HuH-7 (cell line): ENCODE measurements around the gene MLLT10.
A peak's percentile ranks its signal among the peaks of the same experiment; 100 is the strongest.

Experiments used
- DNase-seq: peaks from one replicate; pipeline ENCODE4 v3.0.0; 2011; ENCODE audit warnings: low spot score

Gene MLLT10

GRCh38 chr10:21517134-21518031 lies 16.6 kb upstream of the MLLT10 start:
- peak; percentile 67 for DNase-seq

DNA sequence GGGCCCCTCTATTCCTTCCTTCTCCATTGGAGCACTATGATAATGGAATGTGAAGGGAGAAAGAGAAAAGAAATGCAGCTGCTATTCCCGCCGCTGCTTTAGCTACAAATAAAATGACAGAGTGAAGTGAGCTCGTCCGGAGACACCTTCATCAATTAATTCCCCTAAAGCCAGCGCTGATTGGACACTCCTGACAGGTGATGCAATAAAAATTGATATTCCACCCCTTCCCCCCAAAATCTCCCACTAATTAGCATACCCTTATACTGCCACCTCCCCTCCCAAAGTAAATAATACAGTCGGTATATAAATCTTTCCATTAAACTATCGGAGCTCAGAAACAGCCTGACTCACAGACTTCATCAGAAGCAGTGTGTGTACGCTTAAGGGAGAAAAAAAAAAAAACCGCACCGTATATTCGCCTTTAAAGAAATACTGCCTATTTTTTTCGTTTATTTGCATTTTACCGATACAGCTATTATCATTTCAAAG lies 15.8 kb upstream of the MLLT10 start:
- peak; percentile 24 for DNase-seq

DNA sequence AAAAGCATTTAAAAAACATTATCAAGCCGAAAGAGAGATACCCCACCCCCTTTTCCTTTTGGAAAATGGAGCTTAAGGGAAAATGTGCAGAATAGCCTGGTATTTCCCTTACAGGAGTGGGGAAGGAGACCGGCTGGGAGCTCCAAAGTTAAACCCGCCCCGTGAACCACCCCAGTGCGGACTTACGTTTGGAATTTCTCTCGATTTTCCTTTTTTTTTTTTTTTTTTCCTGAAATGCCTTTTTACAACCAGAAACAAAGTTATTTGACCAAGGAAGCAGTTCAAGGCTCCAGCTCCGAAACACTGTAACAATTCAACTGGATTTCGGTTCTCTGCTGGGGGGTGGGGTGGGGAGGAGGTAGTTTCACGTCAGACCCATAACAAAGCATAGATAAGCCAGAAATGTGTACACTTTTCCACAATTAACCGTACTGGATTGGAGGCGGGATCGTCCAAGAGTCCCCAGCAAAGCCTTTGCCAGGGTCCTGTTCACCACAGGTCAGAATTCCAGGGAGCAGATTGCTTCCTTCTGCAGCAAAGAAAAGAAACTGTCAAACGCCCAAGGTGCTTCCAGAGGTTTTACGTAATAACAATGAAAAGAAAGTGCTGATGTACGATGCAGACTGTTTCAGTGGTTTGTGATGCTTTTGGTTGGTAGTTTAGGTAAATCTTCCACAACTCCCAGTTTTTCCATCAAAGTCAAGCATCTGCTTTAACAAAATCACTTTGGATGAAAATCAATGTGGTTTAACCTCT lies 15.2 kb upstream of the MLLT10 start:
- DNase-seq, result peak; percentile 40

GRCh38 chr10:21519397-21519933 lies 14.6 kb upstream of the MLLT10 start:
- DNase-seq, result no peak

DNA sequence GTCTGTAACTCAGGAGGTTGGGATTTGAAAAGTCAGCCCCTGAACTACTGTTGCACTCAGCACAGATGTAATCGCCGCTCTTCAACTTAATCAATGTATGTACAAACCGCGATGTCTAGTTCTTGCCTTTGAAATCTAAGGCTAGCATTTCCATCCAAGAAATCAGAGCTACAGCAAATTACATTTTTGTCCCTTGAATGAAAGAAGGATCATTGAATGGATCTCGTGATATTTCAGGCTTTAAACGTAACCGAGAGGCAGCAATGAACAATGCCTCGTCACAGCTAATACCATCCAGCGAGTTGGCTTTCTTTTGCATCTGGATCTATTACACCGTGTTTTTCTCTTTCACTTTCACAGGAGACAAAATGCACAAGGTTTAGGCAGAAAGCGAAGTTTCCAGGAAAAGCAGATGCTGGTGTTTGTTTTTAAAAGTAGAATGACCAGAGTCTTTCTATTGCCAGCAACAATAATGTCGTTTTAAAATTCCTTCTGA lies 14.0 kb upstream of the MLLT10 start:
- DNase-seq, result peak; percentile 28

- DNase-seq, result no peak
These were observed 13.5 kb upstream of the MLLT10 start for GRCh38 chr10:21520509-21520908.

DNA sequence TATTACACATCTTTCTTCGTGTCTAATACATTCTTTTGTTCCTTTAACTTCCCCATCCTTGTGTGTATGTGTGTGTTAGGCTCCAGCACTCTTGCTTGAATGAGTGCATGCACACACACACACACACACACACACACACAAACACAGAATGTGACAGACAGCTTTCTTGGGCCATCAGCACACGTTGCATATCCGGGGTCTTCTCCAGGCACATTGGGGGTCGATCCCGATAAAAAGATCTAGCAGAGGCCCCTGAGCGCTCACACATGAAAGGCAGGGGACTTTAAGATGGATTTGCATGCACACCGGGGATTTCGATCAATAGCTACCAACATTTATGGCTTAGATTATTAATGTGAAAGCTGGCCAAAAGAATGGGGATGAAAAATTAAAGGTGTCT lies 13.1 kb upstream of the MLLT10 start:
- DNase-seq, result no peak

GRCh38 chr10:21521751-21522533 lies 12.1 kb upstream of the MLLT10 start:
- DNase-seq, result no peak

- no peak for DNase-seq
These were observed 11.2 kb upstream of the MLLT10 start for GRCh38 chr10:21522631-21523406.

- peak; percentile 20 for DNase-seq
These were observed 10.4 kb upstream of the MLLT10 start for GRCh38 chr10:21523557-21524008.

DNA sequence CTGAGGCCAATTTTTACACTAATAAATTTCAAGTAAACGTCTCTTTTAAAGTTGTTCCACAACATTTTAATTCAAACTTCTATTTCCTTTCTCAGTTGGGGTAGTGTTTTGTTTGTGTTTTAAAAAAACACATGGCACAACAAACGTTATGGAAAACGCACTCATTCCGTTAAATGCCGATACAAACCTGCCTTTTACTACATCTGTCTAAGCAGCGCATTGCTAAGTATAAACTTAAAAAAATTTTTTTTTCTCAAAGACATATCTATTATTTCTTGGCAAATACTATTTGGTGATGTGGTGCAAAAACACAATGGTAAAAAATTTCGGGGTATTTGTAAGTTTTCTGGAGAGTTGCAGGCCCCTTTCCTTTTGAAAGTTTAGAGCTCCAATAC lies 9.9 kb upstream of the MLLT10 start:
- no peak for DNase-seq

- peak; percentile 24 for DNase-seq
These were observed 9.3 kb upstream of the MLLT10 start for GRCh38 chr10:21524526-21525366.

DNA sequence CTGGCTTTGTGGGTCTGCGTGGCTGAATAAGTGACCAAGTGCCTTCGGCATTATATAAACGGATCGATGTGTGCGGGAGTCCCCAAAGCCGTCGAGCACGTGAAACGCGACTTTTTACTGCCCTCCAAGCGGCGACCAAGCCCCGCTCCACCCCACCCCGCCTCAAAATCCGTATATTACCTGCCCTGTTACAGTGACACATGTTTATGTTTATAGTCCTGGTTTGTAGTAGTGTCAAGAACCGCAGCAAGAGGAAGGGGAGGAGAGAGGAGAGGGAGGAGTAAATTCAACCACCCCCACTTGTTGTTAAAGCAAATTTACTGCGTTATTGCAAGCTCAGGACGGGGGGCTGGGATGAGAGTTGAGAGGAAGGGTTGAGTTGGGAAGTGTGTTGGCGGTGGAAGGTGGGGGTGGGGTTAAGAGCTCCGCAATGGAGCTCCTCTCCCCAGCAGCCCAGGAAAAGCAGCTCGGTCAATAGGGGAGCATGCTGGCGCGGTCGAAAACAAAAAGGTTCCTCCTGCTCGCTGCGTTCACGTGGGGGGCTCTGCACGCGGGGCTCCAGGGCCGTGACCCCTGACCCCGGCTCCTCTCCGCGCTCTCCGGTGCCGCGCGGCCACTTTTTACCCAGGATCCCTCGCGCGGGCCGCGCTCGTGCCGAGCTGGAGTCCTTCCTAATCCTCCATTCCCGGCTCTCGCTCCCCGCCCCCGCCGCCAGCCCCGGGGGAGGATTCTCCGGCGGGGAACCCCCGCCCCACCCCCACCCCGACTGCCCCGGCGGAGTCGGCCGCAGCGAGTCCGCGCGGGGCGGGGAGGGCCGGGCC lies 8.5 kb upstream of the MLLT10 start, which contains the start of gene SKIDA1:
TSS of gene SKIDA1 (minus strand) at position 316 of the 821 bp plus-strand sequence. CDS start 7,860 bp downstream, outside the sequence.
- peak; percentile 93 for DNase-seq

- no peak for DNase-seq
These were observed 7.7 kb upstream of the MLLT10 start for GRCh38 chr10:21526188-21526859.

DNA sequence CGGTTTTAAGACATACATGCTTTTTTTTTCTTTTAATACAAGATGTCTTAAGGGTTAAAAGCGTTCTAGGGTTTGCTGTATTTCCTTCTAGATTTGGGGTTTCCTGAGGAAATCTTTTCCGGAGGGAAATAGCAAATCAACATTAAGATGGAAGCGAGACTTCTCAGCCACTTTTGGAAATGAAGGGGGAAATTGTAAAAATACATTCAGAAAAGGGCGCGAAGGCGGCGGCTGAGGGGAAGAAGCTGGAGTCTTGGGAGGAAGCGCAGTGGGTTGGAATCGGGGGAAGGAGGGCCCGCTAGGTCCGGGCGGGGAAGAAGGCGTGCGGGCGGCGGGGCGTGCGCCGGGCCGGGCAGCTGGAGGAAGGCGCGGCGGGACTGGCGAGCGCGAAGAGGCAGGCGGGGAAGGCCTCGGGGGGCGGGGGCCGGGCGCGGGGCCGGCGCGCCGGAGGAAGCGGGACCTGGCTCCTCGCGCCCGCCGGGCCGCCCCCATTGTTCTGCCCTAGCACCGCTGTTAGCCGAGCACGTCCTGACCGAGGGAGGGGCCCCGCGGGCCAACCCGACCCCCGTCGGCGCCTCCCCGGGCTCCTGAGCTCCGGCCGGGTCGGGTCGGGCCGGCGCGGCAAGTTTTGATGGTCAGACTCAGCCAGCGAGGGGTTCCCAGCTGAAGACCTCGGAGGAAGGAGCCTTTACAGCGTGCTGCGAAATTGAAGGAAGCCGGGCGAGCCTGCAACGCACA lies 7.0 kb upstream of the MLLT10 start:
- no peak for DNase-seq

- no peak for DNase-seq
These were observed 6.3 kb upstream of the MLLT10 start for GRCh38 chr10:21527598-21528235.
